Liver (tissue), 9 donors: ENCODE measurements around the gene HSD17B12. TPM values are rescaled to one million over a fixed set of nuclear protein-coding genes. Genes with fewer than 3 reads are reported as not detected.

ENCODE experiments used
- DNase-seq: peaks from one replicate; pipeline ENCODE4 v3.0.0-alpha.2; 2017; ENCODE audit warnings: low spot score
- H3K27ac ChIP-seq, 2 donors: one replicate each; pipeline ENCODE4 v1.7.0; 2013; ENCODE audit warnings: inconsistent platforms in 2 of 2, low read length in 2 of 2, control low read depth in 1 of 2, low read depth in 1 of 2, mild to moderate bottlenecking in 1 of 2
- H3K27me3 ChIP-seq, 4 donors: one replicate each; pipeline versions ENCODE4 v1.6.1 to v1.7.0; 2013; ENCODE audit warnings: low read length in 3 of 4, inconsistent platforms in 1 of 4, mild to moderate bottlenecking in 1 of 4, moderate library complexity in 1 of 4; ENCODE audit not compliant: control insufficient read depth in 4 of 4, insufficient read depth in 4 of 4
- H3K36me3 ChIP-seq, 4 donors: one replicate each; pipeline versions ENCODE4 v1.6.1 to v1.7.0; 2013; ENCODE audit warnings: low read length in 3 of 4, mild to moderate bottlenecking in 3 of 4, low read depth in 1 of 4, moderate library complexity in 1 of 4; ENCODE audit not compliant: control insufficient read depth in 4 of 4, insufficient read depth in 3 of 4
- H3K4me1 ChIP-seq, 4 donors: one replicate each; pipeline versions ENCODE4 v1.6.1 to v1.7.0; 2013; ENCODE audit warnings: low read length in 3 of 4, mild to moderate bottlenecking in 3 of 4, moderate library complexity in 1 of 4; ENCODE audit not compliant: control insufficient read depth in 4 of 4, insufficient read depth in 4 of 4
- H3K4me3 ChIP-seq, 3 donors: one replicate each; pipeline versions ENCODE4 v1.6.1 to v1.7.0; 2013; ENCODE audit warnings: low read length in 3 of 3, control low read depth in 1 of 3, low read depth in 1 of 3, mild to moderate bottlenecking in 1 of 3
- H3K9ac ChIP-seq, 2 donors: one replicate each; pipeline ENCODE4 v1.7.0; 2013; ENCODE audit warnings: low read length in 2 of 2, mild to moderate bottlenecking in 2 of 2, moderate library complexity in 2 of 2, control low read depth in 1 of 2, low read depth in 1 of 2
- H3K9me3 ChIP-seq, 4 donors: one replicate each; pipeline versions ENCODE4 v1.6.1 to v1.7.0; 2013; ENCODE audit warnings: low read length in 3 of 4; ENCODE audit not compliant: control insufficient read depth in 4 of 4
- EGR1 ChIP-seq, 2 donors: IDR thresholded peaks; 2 replicates each; pipeline ENCODE4 v1.6.1; 2016 to 2018; ENCODE audit warnings: antibody characterized with exemption in 2 of 2, low read depth in 2 of 2
- FOXA1 ChIP-seq: IDR thresholded peaks from 2 replicates; pipeline ENCODE4 v1.6.1; 2016; ENCODE audit warnings: antibody characterized with exemption
- FOXA2 ChIP-seq: IDR thresholded peaks from 2 replicates; pipeline ENCODE4 v1.6.1; 2016; ENCODE audit warnings: antibody characterized with exemption
- GABPA ChIP-seq, 2 donors: IDR thresholded peaks in 1 of 2; conservative IDR thresholded peaks in 1 of 2; 2 replicates each; pipeline ENCODE4 v1.6.1; 2016; ENCODE audit warnings: antibody characterized with exemption in 2 of 2, mild to moderate bottlenecking in 1 of 2, moderate library complexity in 1 of 2
- HNF4A ChIP-seq, 2 donors: conservative IDR thresholded peaks; 2 replicates each; pipeline ENCODE4 v1.6.1; 2016; ENCODE audit warnings: antibody characterized with exemption in 2 of 2, mild to moderate bottlenecking in 2 of 2
- HNF4G ChIP-seq: IDR thresholded peaks from 2 replicates; pipeline ENCODE4 v1.6.1; 2016; ENCODE audit warnings: antibody characterized with exemption
- JUND ChIP-seq, 2 donors: IDR thresholded peaks; 2 replicates each; pipeline ENCODE4 v1.6.1; 2016; ENCODE audit warnings: antibody characterized with exemption in 2 of 2
- NR2F2 ChIP-seq: IDR thresholded peaks from 2 replicates; pipeline ENCODE4 v1.6.1; 2016; ENCODE audit warnings: antibody characterized with exemption
- RAD21 ChIP-seq, 2 donors: IDR thresholded peaks; 2 replicates each; pipeline ENCODE4 v1.6.1; 2016; ENCODE audit warnings: antibody characterized with exemption in 2 of 2, mild to moderate bottlenecking in 2 of 2
- RXRA ChIP-seq, 2 donors: IDR thresholded peaks; 2 replicates each; pipeline ENCODE4 v1.6.1; 2017 to 2018; ENCODE audit warnings: antibody characterized with exemption in 2 of 2, mild to moderate bottlenecking in 1 of 2
- TAF1 ChIP-seq: conservative IDR thresholded peaks from 2 replicates; pipeline ENCODE4 v1.6.1; 2016; ENCODE audit warnings: antibody characterized with exemption, mild to moderate bottlenecking
- YY1 ChIP-seq: IDR thresholded peaks from 2 replicates; pipeline ENCODE4 v1.6.1; 2016; ENCODE audit warnings: antibody characterized with exemption, mild to moderate bottlenecking
- WGBS: extraction: QIAGEN DNeasy Blood & Tissue Kit; methylation state at CpG from one replicate; pipeline ENCODE4 v1.1.7; 2013; 5-methylcytosine and 5-hydroxymethylcytosine counted together
- polyA plus RNA-seq, 2 donors: library from polyadenylated mRNA; stranded (reverse) in 1 of 2; unstranded in 1 of 2; fragments of 200-250 nt in 1 of 2; fragments of >200 nt in 1 of 2; fragmentation: Nextera tagmentation in 1 of 2; extraction: Ambion mirVana in 1 of 2; gene quantifications; one replicate each; pipeline versions ENCODE4 v1.2.1 to v1.2.3, GENCODE V29; 2013 to 2015
- total RNA-seq, 2 donors: library from RNA; depleted of rRNA; stranded (reverse); fragments of >200 nt; gene quantifications; one replicate each; pipeline ENCODE4 v1.2.3, GENCODE V29; 2014
- TF ChIP-seq, protein P1 (sequence below): fragments of 150-350 bp; IDR thresholded peaks from 2 replicates; pipeline ENCODE4 v1.5.1; 2017; ENCODE audit warnings: improper control_type of control experiment, low read depth, low read length; ENCODE audit not compliant: missing input control
- TF ChIP-seq, protein P2 (sequence below): IDR thresholded peaks from 2 replicates; pipeline ENCODE4 v1.6.1; 2016; ENCODE audit warnings: antibody characterized with exemption, mild to moderate bottlenecking
- TF ChIP-seq, protein P3 (sequence below): IDR thresholded peaks from 2 replicates; pipeline ENCODE4 v1.6.1; 2016; ENCODE audit warnings: antibody characterized with exemption
- TF ChIP-seq, protein P4 (sequence below): IDR thresholded peaks from 2 replicates; pipeline ENCODE4 v1.6.1; 2016; ENCODE audit warnings: antibody characterized with exemption
- donor health status: healthy.
- donor health status: healthy.
- donor health status: healthy.
- donor health status: healthy.
- donor health status: healthy.

Gene HSD17B12
- total and polyA plus RNA-seq, 4 donors: 50.3 to 126 (median 68.3) TPM

DNA sequence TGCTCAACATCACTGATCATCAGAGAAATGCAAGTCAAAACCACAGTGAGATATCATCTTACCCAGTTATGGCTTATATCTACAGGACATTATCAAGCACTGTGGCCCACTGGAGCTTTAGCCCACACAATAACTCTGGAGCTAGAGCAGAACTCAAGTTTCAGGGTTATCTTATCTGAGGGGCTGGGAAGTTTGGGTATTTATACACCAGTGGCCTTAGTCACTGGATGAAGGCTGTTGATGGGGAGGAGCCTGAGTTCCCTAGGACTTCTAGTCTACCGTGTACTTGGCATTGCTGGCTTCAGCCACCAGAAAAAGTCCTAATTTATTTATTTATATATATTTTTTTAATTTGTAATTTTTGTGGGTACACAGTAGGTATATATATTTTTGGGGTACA is 19.3 kb downstream of the HSD17B12 start (continued):
- TF ChIP-seq, protein P1, sequence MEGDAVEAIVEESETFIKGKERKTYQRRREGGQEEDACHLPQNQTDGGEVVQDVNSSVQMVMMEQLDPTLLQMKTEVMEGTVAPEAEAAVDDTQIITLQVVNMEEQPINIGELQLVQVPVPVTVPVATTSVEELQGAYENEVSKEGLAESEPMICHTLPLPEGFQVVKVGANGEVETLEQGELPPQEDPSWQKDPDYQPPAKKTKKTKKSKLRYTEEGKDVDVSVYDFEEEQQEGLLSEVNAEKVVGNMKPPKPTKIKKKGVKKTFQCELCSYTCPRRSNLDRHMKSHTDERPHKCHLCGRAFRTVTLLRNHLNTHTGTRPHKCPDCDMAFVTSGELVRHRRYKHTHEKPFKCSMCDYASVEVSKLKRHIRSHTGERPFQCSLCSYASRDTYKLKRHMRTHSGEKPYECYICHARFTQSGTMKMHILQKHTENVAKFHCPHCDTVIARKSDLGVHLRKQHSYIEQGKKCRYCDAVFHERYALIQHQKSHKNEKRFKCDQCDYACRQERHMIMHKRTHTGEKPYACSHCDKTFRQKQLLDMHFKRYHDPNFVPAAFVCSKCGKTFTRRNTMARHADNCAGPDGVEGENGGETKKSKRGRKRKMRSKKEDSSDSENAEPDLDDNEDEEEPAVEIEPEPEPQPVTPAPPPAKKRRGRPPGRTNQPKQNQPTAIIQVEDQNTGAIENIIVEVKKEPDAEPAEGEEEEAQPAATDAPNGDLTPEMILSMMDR: no peak
- no peak for TF ChIP-seq FOXA2
- no peak for TF ChIP-seq RAD21 (IDR thresholded peaks at IDR 0.05)

DNA sequence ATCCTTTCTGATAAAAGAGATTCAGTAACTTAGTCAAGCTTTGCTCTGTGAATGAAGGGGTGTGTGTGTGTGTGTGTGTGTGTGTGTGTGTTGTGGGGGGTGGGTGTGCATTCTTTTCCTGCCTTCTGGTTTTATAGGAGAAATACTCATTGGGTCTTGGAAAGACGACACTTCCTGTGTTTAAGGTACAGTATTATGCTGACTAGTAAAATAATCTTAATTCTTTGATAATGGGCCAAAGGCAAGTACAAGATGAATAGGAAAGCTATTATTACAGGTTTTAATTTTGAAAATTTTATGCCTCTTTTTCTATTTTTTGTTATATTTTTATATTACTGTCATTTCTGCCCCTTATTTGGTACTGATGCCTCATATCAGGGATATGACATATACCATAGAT is 26.1 kb downstream of the HSD17B12 start:
- no peaks in the 10 kb centered on the region for H3K9me3 ChIP-seq
- no peak overlapping the region for H3K9ac ChIP-seq
- 86% methylated on average over 1 of the region's 1 CpG for WGBS
- no peak overlapping the region for H3K27ac ChIP-seq
- H3K27me3 ChIP-seq: no peaks in the 10 kb centered on the region
- TF ChIP-seq EGR1 (IDR thresholded peaks at IDR 0.05; ENCODE audit: low read depth in 2 of 2) (no peak), GABPA (IDR thresholded peaks at IDR 0.05 in 1 of 2, conservative IDR thresholded peaks at IDR 0.05 in 1 of 2) (no peak), TAF1 (no peak), YY1 (no peak), RXRA (IDR thresholded peaks at IDR 0.05) (no peak), FOXA1 (no peak), NR2F2 (no peak), FOXA2 (no peak), HNF4G (no peak), HNF4A (conservative IDR thresholded peaks at IDR 0.05) (no peak), JUND (IDR thresholded peaks at IDR 0.05) (no peak)
- TF ChIP-seq, protein P2, sequence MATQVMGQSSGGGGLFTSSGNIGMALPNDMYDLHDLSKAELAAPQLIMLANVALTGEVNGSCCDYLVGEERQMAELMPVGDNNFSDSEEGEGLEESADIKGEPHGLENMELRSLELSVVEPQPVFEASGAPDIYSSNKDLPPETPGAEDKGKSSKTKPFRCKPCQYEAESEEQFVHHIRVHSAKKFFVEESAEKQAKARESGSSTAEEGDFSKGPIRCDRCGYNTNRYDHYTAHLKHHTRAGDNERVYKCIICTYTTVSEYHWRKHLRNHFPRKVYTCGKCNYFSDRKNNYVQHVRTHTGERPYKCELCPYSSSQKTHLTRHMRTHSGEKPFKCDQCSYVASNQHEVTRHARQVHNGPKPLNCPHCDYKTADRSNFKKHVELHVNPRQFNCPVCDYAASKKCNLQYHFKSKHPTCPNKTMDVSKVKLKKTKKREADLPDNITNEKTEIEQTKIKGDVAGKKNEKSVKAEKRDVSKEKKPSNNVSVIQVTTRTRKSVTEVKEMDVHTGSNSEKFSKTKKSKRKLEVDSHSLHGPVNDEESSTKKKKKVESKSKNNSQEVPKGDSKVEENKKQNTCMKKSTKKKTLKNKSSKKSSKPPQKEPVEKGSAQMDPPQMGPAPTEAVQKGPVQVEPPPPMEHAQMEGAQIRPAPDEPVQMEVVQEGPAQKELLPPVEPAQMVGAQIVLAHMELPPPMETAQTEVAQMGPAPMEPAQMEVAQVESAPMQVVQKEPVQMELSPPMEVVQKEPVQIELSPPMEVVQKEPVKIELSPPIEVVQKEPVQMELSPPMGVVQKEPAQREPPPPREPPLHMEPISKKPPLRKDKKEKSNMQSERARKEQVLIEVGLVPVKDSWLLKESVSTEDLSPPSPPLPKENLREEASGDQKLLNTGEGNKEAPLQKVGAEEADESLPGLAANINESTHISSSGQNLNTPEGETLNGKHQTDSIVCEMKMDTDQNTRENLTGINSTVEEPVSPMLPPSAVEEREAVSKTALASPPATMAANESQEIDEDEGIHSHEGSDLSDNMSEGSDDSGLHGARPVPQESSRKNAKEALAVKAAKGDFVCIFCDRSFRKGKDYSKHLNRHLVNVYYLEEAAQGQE: no peak
- TF ChIP-seq, protein P3, sequence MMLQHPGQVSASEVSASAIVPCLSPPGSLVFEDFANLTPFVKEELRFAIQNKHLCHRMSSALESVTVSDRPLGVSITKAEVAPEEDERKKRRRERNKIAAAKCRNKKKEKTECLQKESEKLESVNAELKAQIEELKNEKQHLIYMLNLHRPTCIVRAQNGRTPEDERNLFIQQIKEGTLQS: no peak
- TF ChIP-seq, protein P4, sequence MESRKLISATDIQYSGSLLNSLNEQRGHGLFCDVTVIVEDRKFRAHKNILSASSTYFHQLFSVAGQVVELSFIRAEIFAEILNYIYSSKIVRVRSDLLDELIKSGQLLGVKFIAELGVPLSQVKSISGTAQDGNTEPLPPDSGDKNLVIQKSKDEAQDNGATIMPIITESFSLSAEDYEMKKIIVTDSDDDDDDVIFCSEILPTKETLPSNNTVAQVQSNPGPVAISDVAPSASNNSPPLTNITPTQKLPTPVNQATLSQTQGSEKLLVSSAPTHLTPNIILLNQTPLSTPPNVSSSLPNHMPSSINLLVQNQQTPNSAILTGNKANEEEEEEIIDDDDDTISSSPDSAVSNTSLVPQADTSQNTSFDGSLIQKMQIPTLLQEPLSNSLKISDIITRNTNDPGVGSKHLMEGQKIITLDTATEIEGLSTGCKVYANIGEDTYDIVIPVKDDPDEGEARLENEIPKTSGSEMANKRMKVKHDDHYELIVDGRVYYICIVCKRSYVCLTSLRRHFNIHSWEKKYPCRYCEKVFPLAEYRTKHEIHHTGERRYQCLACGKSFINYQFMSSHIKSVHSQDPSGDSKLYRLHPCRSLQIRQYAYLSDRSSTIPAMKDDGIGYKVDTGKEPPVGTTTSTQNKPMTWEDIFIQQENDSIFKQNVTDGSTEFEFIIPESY: no peak
- H3K4me1 ChIP-seq: peaks cover 0 to 2% (median 0%) of the 10 kb centered on the region in 4 donors
- no peak overlapping the region for H3K4me3 ChIP-seq
- H3K36me3 ChIP-seq: peaks cover 0 to 1% (median 0%) of the 10 kb centered on the region in 4 donors
- DNase-seq: no peak
